ENCODE measurements around the gene TSPAN10. TPM values are rescaled to one million over a fixed set of nuclear protein-coding genes. Genes with fewer than 3 reads are reported as not detected.

TSPAN10 gene
- polyA plus RNA-seq, 1 experiment: 0.92 TPM

- Histone ChIP-seq H3K9me3 (ENCODE audit: control insufficient read depth, insufficient read depth, low read length) (no peaks in the 10 kb centered on the region; the same call in 1 of the 2 replicates), H3K27me3 (ENCODE audit: control insufficient read depth, insufficient read depth, low read length) (no peaks in the 10 kb centered on the region), H3K27ac (ENCODE audit: low read depth, low read length) (peak overlapping the region; percentile 21), H3K4me3 (ENCODE audit: low read depth, low read length) (no peak overlapping the region)
- TF ChIP-seq, protein P1, sequence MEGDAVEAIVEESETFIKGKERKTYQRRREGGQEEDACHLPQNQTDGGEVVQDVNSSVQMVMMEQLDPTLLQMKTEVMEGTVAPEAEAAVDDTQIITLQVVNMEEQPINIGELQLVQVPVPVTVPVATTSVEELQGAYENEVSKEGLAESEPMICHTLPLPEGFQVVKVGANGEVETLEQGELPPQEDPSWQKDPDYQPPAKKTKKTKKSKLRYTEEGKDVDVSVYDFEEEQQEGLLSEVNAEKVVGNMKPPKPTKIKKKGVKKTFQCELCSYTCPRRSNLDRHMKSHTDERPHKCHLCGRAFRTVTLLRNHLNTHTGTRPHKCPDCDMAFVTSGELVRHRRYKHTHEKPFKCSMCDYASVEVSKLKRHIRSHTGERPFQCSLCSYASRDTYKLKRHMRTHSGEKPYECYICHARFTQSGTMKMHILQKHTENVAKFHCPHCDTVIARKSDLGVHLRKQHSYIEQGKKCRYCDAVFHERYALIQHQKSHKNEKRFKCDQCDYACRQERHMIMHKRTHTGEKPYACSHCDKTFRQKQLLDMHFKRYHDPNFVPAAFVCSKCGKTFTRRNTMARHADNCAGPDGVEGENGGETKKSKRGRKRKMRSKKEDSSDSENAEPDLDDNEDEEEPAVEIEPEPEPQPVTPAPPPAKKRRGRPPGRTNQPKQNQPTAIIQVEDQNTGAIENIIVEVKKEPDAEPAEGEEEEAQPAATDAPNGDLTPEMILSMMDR (IDR thresholded peaks at IDR 0.05; ENCODE audit: low read depth, low read length): no peak
- ChIA-PET POLR2A (no interaction called here), CTCF (no interaction called here)
- DNase-seq (ENCODE audit: low read depth, low spot score): no peak
Observed at GRCh38 chr17:81607431-81607830, 29.6 kb upstream of the TSPAN10 start.

DNA sequence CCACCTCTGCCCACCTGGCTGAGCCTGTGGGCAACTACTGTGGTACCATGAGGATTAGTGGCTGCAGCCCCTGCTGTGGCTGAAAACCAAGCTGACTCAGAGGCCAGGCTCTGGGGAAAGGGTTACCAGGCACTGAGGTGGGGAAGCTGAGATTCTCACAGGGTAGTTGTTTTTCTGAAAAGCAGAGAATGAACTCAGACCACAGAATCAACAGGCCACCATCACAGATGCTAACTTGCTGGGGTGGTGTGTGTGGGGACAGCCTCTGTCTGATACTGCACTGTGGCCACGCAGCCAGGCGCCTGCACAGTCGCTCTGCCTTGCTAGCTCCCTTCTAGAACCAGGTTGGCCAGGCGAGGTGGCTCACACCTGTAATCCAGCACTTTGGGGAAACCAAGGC is 28.9 kb upstream of the TSPAN10 start:
- Histone ChIP-seq H3K9me3 (ENCODE audit: control insufficient read depth, insufficient read depth, low read length) (no peaks in the 10 kb centered on the region; the same call in 1 of the 2 replicates), H3K27ac (ENCODE audit: low read depth, low read length) (peak overlapping the region; percentile 21), H3K27me3 (ENCODE audit: control insufficient read depth, insufficient read depth, low read length) (no peaks in the 10 kb centered on the region), H3K4me3 (ENCODE audit: low read depth, low read length) (no peak overlapping the region)
- DNase-seq (ENCODE audit: low read depth, low spot score): no peak
- TF ChIP-seq, protein P1 (IDR thresholded peaks at IDR 0.05; ENCODE audit: low read depth, low read length): no peak
- POLR2A ChIA-PET: no interaction called here
- CTCF ChIA-PET: no interaction called here

DNA sequence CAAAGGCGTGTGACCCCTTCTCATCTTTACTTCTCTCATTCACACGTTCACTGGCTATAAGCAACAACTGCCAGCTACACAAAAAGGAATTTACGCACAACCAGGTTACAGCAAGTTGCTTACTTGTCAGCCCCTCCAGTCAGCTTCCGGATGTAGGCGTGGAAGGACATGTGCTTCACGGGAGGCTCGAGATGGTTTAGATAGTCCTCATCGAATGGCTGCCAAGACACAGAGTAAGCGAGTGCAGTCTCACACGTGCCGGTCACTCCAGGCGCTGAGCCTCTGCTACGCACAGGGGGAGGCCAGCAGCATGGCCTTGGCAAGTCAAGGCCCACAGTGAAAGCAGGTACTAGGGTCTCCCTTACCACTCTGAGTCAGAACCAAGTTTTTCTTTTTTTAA is 28.4 kb upstream of the TSPAN10 start:
- CTCF ChIA-PET: no interaction called here
- Histone ChIP-seq H3K27me3 (ENCODE audit: control insufficient read depth, insufficient read depth, low read length) (no peaks in the 10 kb centered on the region), H3K4me3 (ENCODE audit: low read depth, low read length) (no peak overlapping the region), H3K9me3 (ENCODE audit: control insufficient read depth, insufficient read depth, low read length) (no peaks in the 10 kb centered on the region; the same call in 1 of the 2 replicates), H3K27ac (ENCODE audit: low read depth, low read length) (no peak overlapping the region)
- POLR2A ChIA-PET: no interaction called here
- DNase-seq (ENCODE audit: low read depth, low spot score): no peak
- TF ChIP-seq, protein P1 (IDR thresholded peaks at IDR 0.05; ENCODE audit: low read depth, low read length): no peak

GRCh38 chr17:81609541-81610311 is 27.3 kb upstream of the TSPAN10 start:
- H3K27ac ChIP-seq (ENCODE audit: low read depth, low read length): no peak overlapping the region
- no peak for DNase-seq (ENCODE audit: low read depth, low spot score)
- H3K27me3 ChIP-seq (ENCODE audit: control insufficient read depth, insufficient read depth, low read length): no peaks in the 10 kb centered on the region
- POLR2A ChIA-PET: no interaction called here
- CTCF ChIA-PET: no interaction called here
- TF ChIP-seq, protein P1 (IDR thresholded peaks at IDR 0.05; ENCODE audit: low read depth, low read length): no peak
- no peak overlapping the region for H3K4me3 ChIP-seq (ENCODE audit: low read depth, low read length)
- H3K9me3 ChIP-seq (ENCODE audit: control insufficient read depth, insufficient read depth, low read length): no peaks in the 10 kb centered on the region; the same call in 1 of the 2 replicates

- H3K9me3 ChIP-seq (ENCODE audit: control insufficient read depth, insufficient read depth, low read length): no peaks in the 10 kb centered on the region; the same call in 1 of the 2 replicates
- H3K27me3 ChIP-seq (ENCODE audit: control insufficient read depth, insufficient read depth, low read length): no peaks in the 10 kb centered on the region
- POLR2A ChIA-PET: interaction anchor here (0.6 kb wide), 1 partner anchor 103 kb away, joined by 3 read pairs; no protein-coding TSS in a partner anchor
- TF ChIP-seq, protein P1 (IDR thresholded peaks at IDR 0.05; ENCODE audit: low read depth, low read length): no peak
- no peak overlapping the region for H3K27ac ChIP-seq (ENCODE audit: low read depth, low read length)
- CTCF ChIA-PET: interaction anchor here (3.1 kb wide), 1 partner anchor 11 kb away, joined by 13 read pairs; no protein-coding TSS in a partner anchor
- no peak for DNase-seq (ENCODE audit: low read depth, low spot score)
- H3K4me3 ChIP-seq (ENCODE audit: low read depth, low read length): no peak overlapping the region
Observed at GRCh38 chr17:81612172-81612970, 24.6 kb upstream of the TSPAN10 start.

Data from AG04450 (cell line).